ENCODE results near the gene FUT7.
"Not testable (repeated sequence)": the region's sequence is repeated elsewhere in the genome, so short reads cannot be mapped to it uniquely, and the experiment has no call there.

FUT7 gene

GRCh38 chr9:137012694-137013570 is 19.0 kb downstream of the FUT7 start:
- no peaks in the 10 kb centered on the region for H3K36me3 Mint-ChIP-seq
- no peak overlapping the region for H3K27ac Mint-ChIP-seq
- no peaks in the 10 kb centered on the region for H3K9me3 Mint-ChIP-seq (ENCODE audit: low read depth)
- no peaks in the 10 kb centered on the region for H3K27me3 Mint-ChIP-seq
- H3K4me1 Mint-ChIP-seq (ENCODE audit: low read depth): no peaks in the 10 kb centered on the region
- H3K4me3 Mint-ChIP-seq: no peak overlapping the region

DNA sequence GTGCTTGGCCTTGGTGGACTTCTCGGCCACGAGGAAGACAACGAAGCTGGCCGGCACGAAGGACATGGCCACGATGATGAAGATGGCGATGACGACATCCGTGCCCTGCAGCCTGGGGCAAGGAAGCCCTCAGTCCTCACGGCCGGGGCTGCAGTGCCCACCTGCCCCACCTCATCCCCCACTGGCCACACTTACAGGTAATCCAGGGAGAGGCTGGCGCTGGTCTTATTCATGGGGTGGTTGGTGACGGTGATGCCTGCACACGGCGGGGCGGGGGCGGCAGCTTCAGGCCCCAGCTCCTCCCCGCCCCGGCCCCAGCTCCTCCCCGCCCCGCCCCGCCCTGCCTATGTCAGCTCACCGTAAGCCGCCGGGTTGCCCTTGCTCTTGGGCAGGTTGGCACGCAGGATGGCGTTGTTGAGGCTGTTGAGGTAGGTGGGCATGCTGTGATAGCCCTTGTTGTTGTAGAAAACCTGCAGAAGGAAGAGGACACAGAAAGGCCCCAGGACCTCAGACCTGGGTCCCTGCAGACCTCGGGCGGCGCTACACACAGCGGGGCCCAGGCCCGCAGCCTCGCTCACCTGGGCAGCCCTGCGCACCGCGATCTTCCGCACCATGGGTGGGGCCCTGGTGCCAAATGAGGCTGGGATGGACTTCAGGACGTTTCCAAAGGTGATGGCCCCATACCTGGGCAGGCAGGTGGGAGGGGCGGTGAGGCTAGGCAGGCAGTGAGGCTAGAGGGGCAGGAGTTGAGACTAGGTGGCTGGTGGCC is 19.8 kb downstream of the FUT7 start:
- H3K27me3 Mint-ChIP-seq: no peaks in the 10 kb centered on the region
- H3K27ac Mint-ChIP-seq: no peak overlapping the region
- no peaks in the 10 kb centered on the region for H3K36me3 Mint-ChIP-seq
- no peak overlapping the region for H3K4me3 Mint-ChIP-seq
- H3K9me3 Mint-ChIP-seq (ENCODE audit: low read depth): no peaks in the 10 kb centered on the region
- no peaks in the 10 kb centered on the region for H3K4me1 Mint-ChIP-seq (ENCODE audit: low read depth)

GRCh38 chr9:137011156-137011555 is 20.7 kb downstream of the FUT7 start:
- Mint-ChIP-seq H3K9me3 (ENCODE audit: low read depth) (no peaks in the 10 kb centered on the region), H3K4me3 (no peak overlapping the region), H3K27me3 (no peaks in the 10 kb centered on the region), H3K4me1 (ENCODE audit: low read depth) (peaks cover 2% of the 10 kb centered on the region), H3K27ac (no peak overlapping the region), H3K36me3 (no peaks in the 10 kb centered on the region)

- no peaks in the 10 kb centered on the region for H3K36me3 Mint-ChIP-seq
- no peaks in the 10 kb centered on the region for H3K9me3 Mint-ChIP-seq (ENCODE audit: low read depth)
- no peak overlapping the region for H3K27ac Mint-ChIP-seq
- no peak overlapping the region for H3K4me3 Mint-ChIP-seq
- no peaks in the 10 kb centered on the region for H3K27me3 Mint-ChIP-seq
- peaks cover 4% of the 10 kb centered on the region for H3K4me1 Mint-ChIP-seq (ENCODE audit: low read depth)
These were observed 21.8 kb downstream of the FUT7 start for GRCh38 chr9:137009938-137010732.

GRCh38 chr9:137009217-137009616 is 22.7 kb downstream of the FUT7 start:
- H3K36me3 Mint-ChIP-seq: no peaks in the 10 kb centered on the region
- peaks cover 6% of the 10 kb centered on the region for H3K4me1 Mint-ChIP-seq (ENCODE audit: low read depth)
- no peaks in the 10 kb centered on the region for H3K9me3 Mint-ChIP-seq (ENCODE audit: low read depth)
- no peak overlapping the region for H3K27ac Mint-ChIP-seq
- H3K4me3 Mint-ChIP-seq: no peak overlapping the region
- no peaks in the 10 kb centered on the region for H3K27me3 Mint-ChIP-seq

GRCh38 chr9:137008312-137008711 is 23.6 kb downstream of the FUT7 start:
- no peaks in the 10 kb centered on the region for H3K27me3 Mint-ChIP-seq
- no peaks in the 10 kb centered on the region for H3K9me3 Mint-ChIP-seq (ENCODE audit: low read depth)
- H3K36me3 Mint-ChIP-seq: no peaks in the 10 kb centered on the region
- peaks cover 6% of the 10 kb centered on the region for H3K4me1 Mint-ChIP-seq (ENCODE audit: low read depth)
- H3K27ac Mint-ChIP-seq: no peak overlapping the region
- H3K4me3 Mint-ChIP-seq: no peak overlapping the region

DNA sequence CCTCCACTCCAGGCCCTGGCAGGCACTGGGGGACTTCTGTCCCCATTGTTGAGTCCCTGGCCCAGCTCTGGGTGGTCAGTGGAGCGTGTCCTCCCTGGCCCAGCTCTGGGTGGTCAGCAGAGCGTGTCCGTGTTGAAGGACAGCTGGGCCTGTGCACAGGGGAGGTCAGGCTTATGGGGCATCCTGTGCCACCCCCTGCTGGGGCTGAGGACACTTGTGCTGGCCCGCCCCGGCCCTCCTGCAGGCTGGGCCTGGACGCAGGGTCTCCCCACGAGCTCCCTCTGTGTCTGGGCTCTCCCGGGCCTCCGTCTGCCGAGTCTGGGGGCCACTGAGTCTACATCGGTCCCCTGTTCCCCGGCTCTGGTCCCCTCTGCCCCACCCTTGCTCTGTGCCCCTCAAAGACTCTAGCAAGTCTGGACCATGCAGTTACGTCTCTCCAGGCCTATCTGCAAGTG is 24.0 kb downstream of the FUT7 start:
- H3K27ac Mint-ChIP-seq: no peak overlapping the region
- H3K36me3 Mint-ChIP-seq: no peaks in the 10 kb centered on the region
- no peaks in the 10 kb centered on the region for H3K9me3 Mint-ChIP-seq (ENCODE audit: low read depth)
- H3K4me3 Mint-ChIP-seq: no peak overlapping the region
- no peaks in the 10 kb centered on the region for H3K27me3 Mint-ChIP-seq
- H3K4me1 Mint-ChIP-seq (ENCODE audit: low read depth): peaks cover 6% of the 10 kb centered on the region

DNA sequence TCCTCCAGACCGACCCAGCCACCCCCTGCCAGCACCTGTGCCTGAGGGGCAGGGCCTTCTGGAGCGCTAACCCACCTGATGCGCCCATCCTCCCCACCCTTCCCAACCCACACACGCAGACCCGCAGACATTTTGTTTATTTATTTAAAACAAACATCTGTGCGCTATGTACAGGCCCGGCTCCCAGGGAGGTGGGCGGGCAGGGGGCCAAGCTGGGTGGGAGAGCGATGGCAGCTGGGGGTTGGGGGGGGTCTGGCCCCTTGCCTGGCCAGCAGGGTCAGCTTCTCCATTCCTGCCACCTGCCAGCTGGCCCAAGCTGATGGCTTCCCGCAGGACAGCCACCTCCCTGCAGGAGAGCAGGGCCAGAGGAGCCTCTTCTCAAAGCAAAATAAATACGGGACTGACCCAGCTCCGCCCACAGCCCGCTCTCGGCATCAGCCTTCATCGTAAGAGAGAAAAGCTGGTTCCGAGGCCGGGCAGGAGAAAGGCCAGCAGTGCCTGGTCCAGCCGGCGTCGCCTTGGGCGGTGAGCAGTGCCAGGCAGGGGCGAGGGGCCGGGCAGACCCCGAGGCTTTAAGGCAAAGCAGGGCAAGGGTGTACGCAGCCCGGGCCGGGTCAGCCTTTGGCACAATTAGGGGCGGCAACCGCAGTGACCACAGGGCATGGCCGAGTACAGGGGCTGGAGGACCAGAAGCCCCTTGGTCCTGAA is 24.6 kb downstream of the FUT7 start:
- H3K27ac Mint-ChIP-seq: no peak overlapping the region
- H3K4me1 Mint-ChIP-seq (ENCODE audit: low read depth): peaks cover 6% of the 10 kb centered on the region
- H3K27me3 Mint-ChIP-seq: no peaks in the 10 kb centered on the region
- H3K9me3 Mint-ChIP-seq (ENCODE audit: low read depth): no peaks in the 10 kb centered on the region
- no peaks in the 10 kb centered on the region for H3K36me3 Mint-ChIP-seq
- H3K4me3 Mint-ChIP-seq: no peak overlapping the region

GRCh38 chr9:137006116-137007003 is 25.5 kb downstream of the FUT7 start:
- Mint-ChIP-seq H3K27me3 (no peaks in the 10 kb centered on the region), H3K36me3 (no peaks in the 10 kb centered on the region), H3K4me1 (ENCODE audit: low read depth) (peaks cover 6% of the 10 kb centered on the region), H3K4me3 (no peak overlapping the region), H3K27ac (no peak overlapping the region), H3K9me3 (ENCODE audit: low read depth) (no peaks in the 10 kb centered on the region)

- H3K27me3 Mint-ChIP-seq, H3K4me3 Mint-ChIP-seq: not testable (repeated sequence)
These were observed 27.6 kb downstream of the FUT7 start for GRCh38 chr9:137004285-137004684.

GRCh38 chr9:137002646-137003041 is 29.2 kb downstream of the FUT7 start:
- no peak overlapping the region for H3K4me3 Mint-ChIP-seq
- no peak overlapping the region for H3K27ac Mint-ChIP-seq
- no peaks in the 10 kb centered on the region for H3K27me3 Mint-ChIP-seq
- H3K36me3 Mint-ChIP-seq: no peaks in the 10 kb centered on the region
- no peaks in the 10 kb centered on the region for H3K9me3 Mint-ChIP-seq (ENCODE audit: low read depth)
- peaks cover 21% of the 10 kb centered on the region for H3K4me1 Mint-ChIP-seq (ENCODE audit: low read depth)

More at GRCh38 chr9:137004285-137004684, 27.6 kb downstream of the FUT7 start:
- peaks cover 14% of the 10 kb centered on the region for H3K4me1 Mint-ChIP-seq (ENCODE audit: low read depth)
- not testable (repeated sequence) for H3K27ac Mint-ChIP-seq; H3K36me3 Mint-ChIP-seq; H3K9me3 Mint-ChIP-seq (ENCODE audit: low read depth)

GRCh38 chr9:137001857-137002645 is 29.8 kb downstream of the FUT7 start:
- Mint-ChIP-seq H3K4me1 (ENCODE audit: low read depth) (peaks cover 24% of the 10 kb centered on the region), H3K27me3 (no peaks in the 10 kb centered on the region), H3K36me3 (no peaks in the 10 kb centered on the region)

More at GRCh38 chr9:137001857-137002645, 29.8 kb downstream of the FUT7 start:
- Mint-ChIP-seq H3K9me3 (ENCODE audit: low read depth) (no peaks in the 10 kb centered on the region), H3K27ac (no peak overlapping the region), H3K4me3 (no peak overlapping the region)
